Hepatocyte (in vitro differentiated cells): ENCODE measurements around the gene PAQR7. TPM values are rescaled to one million over a fixed set of nuclear protein-coding genes. Genes with fewer than 3 reads are reported as not detected.

ENCODE experiments used
- DNase-seq: peaks from one replicate; pipeline ENCODE4 v3.0.0-alpha.2; 2016; ENCODE audit warnings: low spot score
- H2AFZ ChIP-seq: fragments of 200-600 bp; sonication (generic); 2 replicates; pipeline ENCODE4 v1.6.0; 2016; ENCODE audit warnings: antibody characterized with exemption, mild to moderate bottlenecking
- H3K27ac ChIP-seq: fragments of 200-600 bp; sonication (generic); 2 replicates; pipeline ENCODE4 v1.5.1; 2016; ENCODE audit warnings: mild to moderate bottlenecking
- H3K27me3 ChIP-seq: fragments of 200-600 bp; sonication (generic); 2 replicates; pipeline ENCODE4 v1.6.1; 2016
- H3K36me3 ChIP-seq: fragments of 200-600 bp; sonication (generic); replicated peaks from 2 replicates; pipeline ENCODE4 v1.5.1; 2016; ENCODE audit warnings: low read depth; ENCODE audit not compliant: insufficient read depth
- H3K4me1 ChIP-seq: fragments of 200-600 bp; sonication (generic); 2 replicates; pipeline ENCODE4 v1.5.1; 2016; ENCODE audit warnings: mild to moderate bottlenecking, moderate library complexity; ENCODE audit not compliant: insufficient read depth
- H3K4me2 ChIP-seq: fragments of 200-600 bp; sonication (generic); 2 replicates; pipeline ENCODE4 v1.6.0; 2016
- H3K4me3 ChIP-seq: fragments of 200-600 bp; sonication (generic); 2 replicates; pipeline ENCODE4 v1.5.1; 2016; ENCODE audit warnings: mild to moderate bottlenecking
- H3K79me2 ChIP-seq: fragments of 200-600 bp; sonication (generic); 2 replicates; pipeline ENCODE4 v1.6.0; 2017; ENCODE audit warnings: mild to moderate bottlenecking
- H3K9me2 ChIP-seq: fragments of 200-600 bp; sonication (generic); replicated peaks from 2 replicates; pipeline ENCODE4 v1.6.0; 2017; ENCODE audit warnings: mild to moderate bottlenecking; ENCODE audit not compliant: insufficient read depth
- H3K9me3 ChIP-seq: fragments of 200-600 bp; sonication (generic); 2 replicates; pipeline ENCODE4 v1.5.1; 2016; ENCODE audit warnings: low read depth, mild to moderate bottlenecking
- H4K20me1 ChIP-seq: fragments of 200-600 bp; sonication (generic); 2 replicates; pipeline ENCODE4 v1.6.0; 2016; ENCODE audit warnings: mild to moderate bottlenecking; ENCODE audit not compliant: insufficient read depth, poor library complexity, severe bottlenecking
- EZH2 ChIP-seq: fragments of 200-600 bp; sonication (generic); IDR thresholded peaks from 2 replicates; pipeline ENCODE4 v1.6.1; 2016; ENCODE audit warnings: antibody characterized with exemption, mild to moderate bottlenecking, borderline replicate concordance
- EZH2phosphoT487 ChIP-seq: fragments of 200-600 bp; sonication (generic); IDR thresholded peaks from one replicate; pipeline ENCODE4 v1.6.1; 2018; ENCODE audit warnings: antibody characterized with exemption, mild to moderate bottlenecking, low read depth, moderate library complexity; ENCODE audit not compliant: unreplicated experiment, severe bottlenecking
- WGBS: methylation state at CpG from one replicate; pipeline ENCODE4 v1.1.6; 2016; ENCODE audit warnings: low lambda C conversion rate; ENCODE audit errors: missing lambda C conversion rate; 5-methylcytosine and 5-hydroxymethylcytosine counted together
- polyA plus RNA-seq: library from polyadenylated mRNA; unstranded; fragments of >200 nt; fragmentation: Nextera tagmentation; extraction: Ambion mirVana; gene quantifications from 2 replicates; pipeline ENCODE4 v1.2.1, GENCODE V29; 2016
- total RNA-seq: library from RNA; depleted of rRNA; stranded (reverse); fragments of >200 nt; gene quantifications from 2 replicates; pipeline ENCODE4 v1.2.3, GENCODE V29; 2014
- TF ChIP-seq, protein P1 (sequence below): fragments of 200-600 bp; sonication (generic); IDR thresholded peaks from 2 replicates; pipeline ENCODE4 v1.5.1; 2016; ENCODE audit warnings: antibody characterized with exemption, mild to moderate bottlenecking; ENCODE audit not compliant: poor library complexity

Gene PAQR7
- total and polyA plus RNA-seq, 2 experiments from 2014 or later = 4.8 to 27.0 TPM

DNA sequence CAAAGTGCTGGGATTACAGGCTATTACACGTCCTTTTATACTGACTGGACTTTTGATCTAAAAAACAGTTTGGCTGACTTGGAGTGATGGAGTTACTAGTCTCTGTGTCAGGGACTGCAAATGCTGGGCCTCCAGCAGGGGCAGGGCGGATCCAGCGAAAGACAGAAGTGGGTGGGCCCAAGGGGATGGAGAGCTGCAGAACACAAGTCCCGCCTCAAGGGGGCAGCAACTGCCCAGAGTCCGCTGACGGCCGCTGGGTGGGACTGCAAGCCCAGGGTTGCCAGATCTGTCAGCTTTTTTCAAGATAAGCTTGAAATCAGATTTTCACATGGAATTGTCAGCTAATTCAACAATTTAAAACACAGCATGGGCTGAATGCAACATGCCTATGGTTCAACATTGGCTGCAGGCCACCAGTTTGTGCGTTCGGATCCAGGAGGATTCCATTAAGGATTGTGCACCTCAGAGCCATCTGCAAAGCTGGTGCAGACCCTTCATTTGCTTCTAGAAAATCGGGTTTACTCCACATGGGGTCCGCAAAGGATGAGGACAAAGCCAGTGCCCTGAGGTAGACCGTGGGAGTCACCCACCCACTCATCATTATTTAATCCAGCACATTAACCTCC lies 20.0 kb upstream of the PAQR7 start:
- H3K79me2 ChIP-seq = peaks cover 17% of the 10 kb centered on the region
- no peak overlapping the region for H2AFZ ChIP-seq
- H3K4me2 ChIP-seq = no peak overlapping the region
- peaks cover 32% of the 10 kb centered on the region for H3K4me1 ChIP-seq
- H3K9me3 ChIP-seq = no peaks in the 10 kb centered on the region
- no peaks in the 10 kb centered on the region for H3K9me2 ChIP-seq
- DNase-seq = peak; percentile 95
- peak overlapping the region; percentile 31 for H3K27ac ChIP-seq
- H3K36me3 ChIP-seq = no peaks in the 10 kb centered on the region
- TF ChIP-seq, protein P1, sequence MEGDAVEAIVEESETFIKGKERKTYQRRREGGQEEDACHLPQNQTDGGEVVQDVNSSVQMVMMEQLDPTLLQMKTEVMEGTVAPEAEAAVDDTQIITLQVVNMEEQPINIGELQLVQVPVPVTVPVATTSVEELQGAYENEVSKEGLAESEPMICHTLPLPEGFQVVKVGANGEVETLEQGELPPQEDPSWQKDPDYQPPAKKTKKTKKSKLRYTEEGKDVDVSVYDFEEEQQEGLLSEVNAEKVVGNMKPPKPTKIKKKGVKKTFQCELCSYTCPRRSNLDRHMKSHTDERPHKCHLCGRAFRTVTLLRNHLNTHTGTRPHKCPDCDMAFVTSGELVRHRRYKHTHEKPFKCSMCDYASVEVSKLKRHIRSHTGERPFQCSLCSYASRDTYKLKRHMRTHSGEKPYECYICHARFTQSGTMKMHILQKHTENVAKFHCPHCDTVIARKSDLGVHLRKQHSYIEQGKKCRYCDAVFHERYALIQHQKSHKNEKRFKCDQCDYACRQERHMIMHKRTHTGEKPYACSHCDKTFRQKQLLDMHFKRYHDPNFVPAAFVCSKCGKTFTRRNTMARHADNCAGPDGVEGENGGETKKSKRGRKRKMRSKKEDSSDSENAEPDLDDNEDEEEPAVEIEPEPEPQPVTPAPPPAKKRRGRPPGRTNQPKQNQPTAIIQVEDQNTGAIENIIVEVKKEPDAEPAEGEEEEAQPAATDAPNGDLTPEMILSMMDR = peak; percentile 98
- TF ChIP-seq EZH2phosphoT487 (no peak), EZH2 (no peak)
- H4K20me1 ChIP-seq = no peaks in the 10 kb centered on the region
- no peak overlapping the region for H3K4me3 ChIP-seq
- 18% methylated on average over 12 of the region's 12 CpGs for WGBS
- H3K27me3 ChIP-seq = no peaks in the 10 kb centered on the region

DNA sequence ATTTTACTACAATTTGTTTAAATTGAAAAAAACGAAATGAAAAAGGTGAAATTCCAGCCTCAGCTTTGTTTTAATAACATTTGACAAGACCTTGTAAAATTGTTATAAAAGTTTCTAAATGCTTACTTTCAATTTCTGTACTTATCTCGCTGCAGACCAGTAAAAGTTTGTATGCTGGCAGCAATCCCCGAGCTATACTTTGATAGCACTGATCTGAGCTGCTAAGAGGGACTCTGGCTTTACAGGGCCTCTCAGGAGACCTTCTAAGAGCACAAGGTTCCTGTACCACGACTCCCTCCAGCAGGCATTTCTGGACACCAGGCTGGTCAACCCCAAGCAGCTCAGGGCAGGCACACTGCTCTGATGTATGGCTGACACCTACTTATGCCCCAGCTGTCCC lies 17.6 kb upstream of the PAQR7 start:
- Histone ChIP-seq H3K4me2 (peak overlapping the region; percentile 67), H3K27ac (peak overlapping the region; percentile 97), H3K4me3 (no peak overlapping the region), H3K27me3 (no peaks in the 10 kb centered on the region), H3K9me2 (no peaks in the 10 kb centered on the region), H2AFZ (no peak overlapping the region), H3K79me2 (no peaks in the 10 kb centered on the region), H3K4me1 (peaks cover 45% of the 10 kb centered on the region), H4K20me1 (no peaks in the 10 kb centered on the region), H3K36me3 (no peaks in the 10 kb centered on the region), H3K9me3 (no peaks in the 10 kb centered on the region)
- no peak for DNase-seq
- WGBS = 43% methylated on average over 4 of the region's 4 CpGs
- TF ChIP-seq EZH2phosphoT487 (no peak), EZH2 (no peak)
- TF ChIP-seq, protein P1 = no peak

DNA sequence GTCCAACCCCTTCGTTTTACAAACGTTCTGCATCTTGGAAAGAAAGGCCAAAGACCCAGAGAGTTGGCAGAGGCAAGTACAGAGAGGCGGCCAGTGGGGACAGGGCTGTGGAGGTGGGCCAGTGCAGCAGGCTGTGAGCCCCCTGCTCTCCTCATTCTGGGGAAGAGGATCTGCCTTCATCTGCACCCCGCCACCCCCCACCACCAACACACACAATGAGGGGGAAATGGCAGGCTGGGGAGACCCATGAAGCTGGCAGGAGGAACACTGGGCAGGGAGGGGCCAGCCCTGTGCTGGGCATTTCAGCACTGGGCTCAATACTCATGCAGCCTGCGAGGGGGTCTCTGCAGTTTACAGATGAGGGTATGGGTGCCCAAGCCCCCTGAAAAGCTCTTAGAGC lies 16.1 kb upstream of the PAQR7 start:
- 98% methylated on average over 4 of the region's 5 CpGs for WGBS
- H3K27ac ChIP-seq = peak overlapping the region; percentile 97
- DNase-seq = no peak
- H3K4me2 ChIP-seq = peak overlapping the region; percentile 67
- H3K79me2 ChIP-seq = no peaks in the 10 kb centered on the region
- TF ChIP-seq, protein P1 = no peak
- no peak for TF ChIP-seq EZH2phosphoT487
- no peak for TF ChIP-seq EZH2
- no peaks in the 10 kb centered on the region for H3K9me3 ChIP-seq
- peaks cover 45% of the 10 kb centered on the region for H3K4me1 ChIP-seq
- H3K9me2 ChIP-seq = no peaks in the 10 kb centered on the region
- no peak overlapping the region for H3K4me3 ChIP-seq
- H3K36me3 ChIP-seq = no peaks in the 10 kb centered on the region
- H4K20me1 ChIP-seq = no peaks in the 10 kb centered on the region
- H2AFZ ChIP-seq = no peak overlapping the region
- H3K27me3 ChIP-seq = no peaks in the 10 kb centered on the region
